Measurements from ENCODE around the gene CBX8.

- TF ChIP-seq GATA3 (IDR thresholded peaks at IDR 0.05; ENCODE audit: low read depth, low read length) (no peak), GATA2 (IDR thresholded peaks at IDR 0.05; ENCODE audit: low read depth, low read length) (no peak)
Measured at GRCh38 chr17:79784353-79785016, 12.4 kb downstream of the CBX8 start.

Measured in SH-SY5Y (cell line).